CD4-positive, alpha-beta T cell treated with Interleukin-17A for 4 hours (primary cell): ENCODE results near the gene CCDC85C.

Experiments used
- DNase-seq: peaks from one replicate; pipeline ENCODE4 v3.0.0-alpha.2; 2020; ENCODE audit warnings: mixed read lengths

Gene CCDC85C

GRCh38 chr14:99507860-99508640 lies 96.0 kb downstream of the CCDC85C start:
- DNase-seq, result no peak

- DNase-seq, result no peak
Observed at GRCh38 chr14:99506276-99506675, 97.7 kb downstream of the CCDC85C start.

DNA sequence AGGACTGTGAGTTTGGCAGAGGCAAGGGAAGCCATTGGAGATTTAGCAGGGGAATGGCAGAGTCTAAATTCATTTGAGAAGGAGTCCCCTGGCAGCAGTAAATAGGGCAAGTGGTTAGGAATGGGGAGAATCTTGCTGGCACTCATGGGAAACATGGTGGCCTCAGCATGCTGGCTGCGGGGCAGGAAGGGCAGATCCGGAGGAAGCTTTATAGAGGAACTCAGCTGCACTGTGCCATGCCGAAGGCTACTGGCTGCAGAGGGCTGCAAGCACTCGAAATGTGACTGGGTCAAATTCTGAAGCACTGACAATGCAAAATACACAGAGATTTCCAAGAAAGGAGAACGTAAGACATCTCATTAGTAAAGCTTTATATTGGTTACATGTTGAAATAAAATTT lies 98.9 kb downstream of the CCDC85C start:
- DNase-seq, result no peak

GRCh38 chr14:99503848-99504453 lies 100.1 kb downstream of the CCDC85C start:
- DNase-seq, result no peak

- no peak for DNase-seq
Observed at GRCh38 chr14:99502989-99503421, 101.0 kb downstream of the CCDC85C start.

- DNase-seq, result no peak
Observed at GRCh38 chr14:99497894-99498293, 106.1 kb downstream of the CCDC85C start.

DNA sequence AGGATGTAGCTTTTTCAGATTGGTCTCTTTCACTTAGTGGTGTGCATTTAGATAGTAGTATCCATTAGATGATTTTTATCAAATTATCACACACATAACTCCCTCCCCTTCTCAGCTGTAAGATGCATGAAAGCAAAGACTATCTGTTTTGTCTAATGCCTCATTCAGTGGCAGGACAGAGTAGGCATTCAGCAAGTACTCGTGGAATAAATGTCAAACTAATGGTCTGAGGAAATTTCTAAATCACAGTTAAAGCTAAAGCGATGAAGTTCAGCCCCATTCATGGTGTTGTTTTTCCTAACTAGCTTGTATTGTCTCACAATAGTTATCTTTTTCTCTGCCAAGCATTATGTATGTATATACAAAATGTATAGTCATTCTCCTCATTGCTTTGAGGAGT lies 106.7 kb downstream of the CCDC85C start:
- DNase-seq, result no peak

DNA sequence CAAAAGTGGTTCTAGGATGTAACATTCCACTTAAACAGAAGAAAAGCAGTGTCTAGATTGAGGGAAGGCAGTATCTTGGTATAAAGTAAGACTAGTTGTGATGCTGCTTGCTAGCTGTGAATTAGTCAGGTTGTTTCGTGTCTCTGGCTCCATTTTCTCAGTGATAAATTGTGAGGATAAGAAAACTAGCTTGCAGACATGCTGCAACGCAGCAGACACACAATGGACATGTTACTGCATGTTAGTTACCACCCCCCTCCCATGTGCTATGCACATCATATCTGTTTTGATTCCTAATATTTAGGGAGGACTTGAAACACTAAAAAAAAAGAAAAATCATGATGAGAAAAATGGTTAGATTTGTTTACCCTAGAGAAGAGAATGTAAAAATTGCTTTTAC lies 119.9 kb downstream of the CCDC85C start:
- DNase-seq, result no peak

- peak; percentile 19 for DNase-seq
Observed at GRCh38 chr14:99481745-99482099, 122.3 kb downstream of the CCDC85C start.

DNA sequence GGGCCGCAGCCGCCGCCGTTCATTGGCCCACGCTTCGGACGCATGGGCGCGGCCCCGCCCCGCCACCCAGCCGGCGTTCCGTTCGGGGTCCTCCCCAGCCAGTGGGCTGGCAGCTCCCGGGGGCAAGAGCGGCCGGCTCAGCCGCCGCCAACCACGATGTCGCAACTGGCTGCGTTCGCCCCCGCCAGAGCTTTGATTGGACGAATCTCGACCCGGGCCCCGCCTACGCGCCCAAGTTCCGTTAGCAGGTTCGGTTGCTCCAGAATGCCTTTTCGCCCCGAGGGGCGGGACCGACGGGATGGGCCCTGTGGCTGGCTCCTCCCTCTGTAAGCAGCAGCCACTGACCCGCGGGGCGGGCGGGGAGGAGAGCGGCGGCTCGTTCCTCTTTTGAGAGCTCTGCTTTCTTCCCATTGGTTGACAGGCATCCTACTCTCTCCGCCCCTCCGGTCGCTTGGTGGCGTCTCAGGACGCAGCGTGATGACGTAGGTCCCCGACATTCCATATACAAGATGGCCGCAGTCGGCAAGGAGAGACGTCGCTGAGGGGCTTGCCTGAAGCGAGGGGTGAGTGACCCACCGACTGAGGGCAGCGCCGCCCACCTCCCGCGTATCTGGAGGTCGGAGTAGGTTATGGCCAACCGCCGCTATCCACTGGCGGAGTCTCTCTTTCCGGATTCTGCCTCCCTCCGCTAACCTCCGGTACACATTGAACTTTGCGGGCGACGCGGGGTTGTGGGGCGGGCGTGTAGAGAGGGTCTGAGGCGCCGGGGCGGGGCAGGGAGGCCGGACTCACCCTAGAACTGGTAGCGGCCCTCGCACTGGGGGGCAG lies 122.9 kb downstream of the CCDC85C start, which contains the start of gene CCNK:
CCNK (plus strand) TSS at position 493 of the 828 bp plus-strand sequence. CDS start 11,269 bp downstream, outside the sequence.
- DNase-seq, result peak; percentile 100

- peak; percentile 38 for DNase-seq
Observed at GRCh38 chr14:99479906-99480869, 123.8 kb downstream of the CCDC85C start, which contains the start of gene SETD3. TSS of gene SETD3 (minus strand) at chr14:99480859. CDS start at chr14:99465805, 15,054 bp downstream.

- no peak for DNase-seq
Observed at GRCh38 chr14:99479160-99479905, 124.7 kb downstream of the CCDC85C start.

- DNase-seq, result no peak
Observed at GRCh38 chr14:99478128-99478527, 125.9 kb downstream of the CCDC85C start.

DNA sequence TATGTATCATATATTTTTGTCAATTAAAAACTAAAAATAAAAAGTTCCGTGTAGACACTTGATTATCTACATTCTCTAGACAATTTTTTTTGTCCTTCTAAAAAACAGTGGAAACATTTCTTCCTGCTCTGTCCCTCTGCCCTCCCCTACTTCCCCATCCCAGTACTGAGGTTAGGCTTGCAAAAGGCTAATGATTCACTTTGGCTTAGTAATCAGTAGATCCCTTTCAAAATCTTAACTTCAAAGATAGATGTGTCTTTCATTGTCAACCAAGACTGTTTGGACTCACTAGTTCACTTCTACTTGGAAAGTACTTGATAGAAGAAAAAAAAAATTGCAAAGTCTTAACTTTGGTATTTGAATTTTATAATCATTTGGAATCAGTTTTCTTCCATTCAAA lies 127.1 kb downstream of the CCDC85C start:
- DNase-seq, result no peak

GRCh38 chr14:99475660-99476059 lies 128.3 kb downstream of the CCDC85C start:
- no peak for DNase-seq

- no peak for DNase-seq
Observed at GRCh38 chr14:99475179-99475578, 128.8 kb downstream of the CCDC85C start.

DNA sequence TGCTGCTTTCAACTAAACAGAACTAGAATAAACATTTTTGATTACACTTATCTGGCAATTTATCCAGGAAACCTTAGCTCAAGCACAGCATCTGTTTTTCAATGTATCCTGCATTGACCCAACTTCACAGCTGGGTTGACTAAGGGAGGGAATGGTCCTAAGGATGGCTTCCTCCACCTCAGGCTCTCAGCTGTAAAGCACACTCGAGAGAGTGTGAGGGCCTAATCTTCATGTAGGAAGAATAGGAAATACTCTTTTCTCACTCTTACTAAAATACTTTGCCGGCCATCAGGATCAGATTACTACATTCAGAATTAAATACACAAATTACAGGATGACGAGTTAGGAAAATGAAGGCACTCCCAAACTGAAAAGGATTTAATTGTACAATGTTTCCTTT lies 130.5 kb downstream of the CCDC85C start:
- DNase-seq, result no peak

DNA sequence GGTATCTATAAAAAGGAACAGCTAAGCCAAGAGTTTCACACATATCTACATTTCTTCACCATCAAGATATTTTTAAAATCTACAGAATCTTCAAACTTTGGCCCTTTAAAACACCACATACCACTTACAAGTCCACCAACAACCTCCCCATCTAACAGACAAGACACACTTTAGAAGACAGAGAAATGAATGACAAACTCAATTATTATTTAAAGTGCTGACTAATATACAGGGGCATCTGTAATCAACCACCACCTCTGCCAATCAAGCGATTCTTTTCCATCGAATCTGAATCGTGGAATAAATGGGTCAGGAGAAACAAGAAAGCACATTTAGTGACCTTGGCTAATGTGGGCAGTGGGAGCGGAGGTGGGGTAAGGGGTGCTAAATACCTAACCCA lies 131.1 kb downstream of the CCDC85C start:
- DNase-seq, result no peak

- DNase-seq, result no peak
Observed at GRCh38 chr14:99471731-99472130, 132.3 kb downstream of the CCDC85C start.

DNA sequence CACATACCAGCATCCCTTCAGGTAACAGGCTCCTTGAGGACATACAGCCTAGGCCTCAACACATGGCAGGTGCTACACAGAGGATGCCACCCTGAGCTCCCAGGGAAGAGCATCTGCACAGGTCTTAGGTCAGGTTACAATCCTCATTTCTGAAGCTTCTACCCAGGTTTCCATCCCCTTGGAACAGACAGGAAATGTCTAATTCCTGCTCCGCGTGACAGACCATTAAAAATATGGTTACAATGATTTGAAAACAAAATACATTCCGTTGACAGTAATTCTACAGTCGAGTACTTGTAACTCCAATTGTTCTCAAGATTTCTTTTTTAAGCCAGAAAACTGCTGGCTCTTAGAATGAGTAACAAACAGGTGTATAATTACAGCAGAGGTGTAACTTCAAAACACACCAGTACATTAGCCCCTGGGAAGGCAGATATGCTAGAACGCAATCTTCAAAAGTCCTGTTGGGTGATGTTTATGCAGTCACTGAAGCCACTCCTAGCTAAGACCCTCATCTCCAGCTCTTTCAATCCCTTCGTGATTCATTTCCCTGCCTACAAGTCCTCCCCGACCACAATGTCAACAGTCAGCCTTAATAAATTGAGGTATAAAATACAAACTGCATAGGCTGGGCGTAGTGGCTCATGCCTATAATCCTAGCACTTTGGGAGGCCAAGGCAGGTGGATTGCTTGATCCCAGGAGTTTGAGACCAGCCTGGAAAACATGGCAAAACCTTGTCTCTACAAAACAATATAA lies 135.0 kb downstream of the CCDC85C start:
- DNase-seq, result no peak

DNA sequence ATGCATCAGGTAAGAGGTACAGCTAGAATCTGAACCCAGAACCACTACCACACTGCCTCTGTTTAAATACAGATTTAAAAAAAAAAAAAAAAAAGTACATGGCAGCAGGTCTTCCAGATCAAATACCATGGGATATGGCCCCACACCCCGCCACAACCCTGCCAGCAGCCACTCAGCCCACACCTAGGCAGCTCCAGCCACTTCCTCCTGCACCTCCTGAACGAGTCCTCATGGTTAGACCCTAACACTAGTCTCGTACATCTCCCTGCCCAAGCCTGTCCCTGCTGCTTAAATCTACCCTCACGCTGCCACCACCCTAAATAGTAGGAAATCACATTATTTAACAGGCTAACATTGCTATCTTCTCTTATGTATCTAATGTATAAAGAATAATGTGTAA lies 135.9 kb downstream of the CCDC85C start:
- DNase-seq, result no peak
